Liver (tissue), 9 donors: ENCODE results near the gene TAF3. TPM values are rescaled to one million over a fixed set of nuclear protein-coding genes. Genes with fewer than 3 reads are reported as not detected.
"Not testable (repeated sequence)": the region's sequence is repeated elsewhere in the genome, so short reads cannot be mapped to it uniquely, and the experiment has no call there.

Experiments used
- DNase-seq: peaks from one replicate; pipeline ENCODE4 v3.0.0-alpha.2; 2017; ENCODE audit warnings: low spot score
- H3K27ac ChIP-seq, 2 donors: one replicate each; pipeline ENCODE4 v1.7.0; 2013; ENCODE audit warnings: inconsistent platforms in 2 of 2, low read length in 2 of 2, control low read depth in 1 of 2, low read depth in 1 of 2, mild to moderate bottlenecking in 1 of 2
- H3K27me3 ChIP-seq, 4 donors: one replicate each; pipeline versions ENCODE4 v1.6.1 to v1.7.0; 2013; ENCODE audit warnings: low read length in 3 of 4, inconsistent platforms in 1 of 4, mild to moderate bottlenecking in 1 of 4, moderate library complexity in 1 of 4; ENCODE audit not compliant: control insufficient read depth in 4 of 4, insufficient read depth in 4 of 4
- H3K36me3 ChIP-seq, 4 donors: one replicate each; pipeline versions ENCODE4 v1.6.1 to v1.7.0; 2013; ENCODE audit warnings: low read length in 3 of 4, mild to moderate bottlenecking in 3 of 4, low read depth in 1 of 4, moderate library complexity in 1 of 4; ENCODE audit not compliant: control insufficient read depth in 4 of 4, insufficient read depth in 3 of 4
- H3K4me1 ChIP-seq, 4 donors: one replicate each; pipeline versions ENCODE4 v1.6.1 to v1.7.0; 2013; ENCODE audit warnings: low read length in 3 of 4, mild to moderate bottlenecking in 3 of 4, moderate library complexity in 1 of 4; ENCODE audit not compliant: control insufficient read depth in 4 of 4, insufficient read depth in 4 of 4
- H3K4me3 ChIP-seq, 3 donors: one replicate each; pipeline versions ENCODE4 v1.6.1 to v1.7.0; 2013; ENCODE audit warnings: low read length in 3 of 3, control low read depth in 1 of 3, low read depth in 1 of 3, mild to moderate bottlenecking in 1 of 3
- H3K9ac ChIP-seq, 2 donors: one replicate each; pipeline ENCODE4 v1.7.0; 2013; ENCODE audit warnings: low read length in 2 of 2, mild to moderate bottlenecking in 2 of 2, moderate library complexity in 2 of 2, control low read depth in 1 of 2, low read depth in 1 of 2
- H3K9me3 ChIP-seq, 4 donors: one replicate each; pipeline versions ENCODE4 v1.6.1 to v1.7.0; 2013; ENCODE audit warnings: low read length in 3 of 4; ENCODE audit not compliant: control insufficient read depth in 4 of 4
- ATF3 ChIP-seq: IDR thresholded peaks from 2 replicates; pipeline ENCODE4 v1.6.1; 2016; ENCODE audit warnings: antibody characterized with exemption
- EGR1 ChIP-seq, 2 donors: IDR thresholded peaks; 2 replicates each; pipeline ENCODE4 v1.6.1; 2016 to 2018; ENCODE audit warnings: antibody characterized with exemption in 2 of 2, low read depth in 2 of 2
- FOXA1 ChIP-seq: IDR thresholded peaks from 2 replicates; pipeline ENCODE4 v1.6.1; 2016; ENCODE audit warnings: antibody characterized with exemption
- FOXA2 ChIP-seq: IDR thresholded peaks from 2 replicates; pipeline ENCODE4 v1.6.1; 2016; ENCODE audit warnings: antibody characterized with exemption
- GABPA ChIP-seq, 2 donors: IDR thresholded peaks in 1 of 2; conservative IDR thresholded peaks in 1 of 2; 2 replicates each; pipeline ENCODE4 v1.6.1; 2016; ENCODE audit warnings: antibody characterized with exemption in 2 of 2, mild to moderate bottlenecking in 1 of 2, moderate library complexity in 1 of 2
- HNF4A ChIP-seq, 2 donors: conservative IDR thresholded peaks; 2 replicates each; pipeline ENCODE4 v1.6.1; 2016; ENCODE audit warnings: antibody characterized with exemption in 2 of 2, mild to moderate bottlenecking in 2 of 2
- HNF4G ChIP-seq: IDR thresholded peaks from 2 replicates; pipeline ENCODE4 v1.6.1; 2016; ENCODE audit warnings: antibody characterized with exemption
- MAX ChIP-seq: IDR thresholded peaks from 2 replicates; pipeline ENCODE4 v1.6.1; 2016; ENCODE audit warnings: antibody characterized with exemption
- NR2F2 ChIP-seq: IDR thresholded peaks from 2 replicates; pipeline ENCODE4 v1.6.1; 2016; ENCODE audit warnings: antibody characterized with exemption
- RAD21 ChIP-seq, 2 donors: IDR thresholded peaks; 2 replicates each; pipeline ENCODE4 v1.6.1; 2016; ENCODE audit warnings: antibody characterized with exemption in 2 of 2, mild to moderate bottlenecking in 2 of 2
- REST ChIP-seq: IDR thresholded peaks from 2 replicates; pipeline ENCODE4 v1.6.1; 2016; ENCODE audit warnings: antibody characterized with exemption, mild to moderate bottlenecking
- RXRA ChIP-seq, 2 donors: IDR thresholded peaks; 2 replicates each; pipeline ENCODE4 v1.6.1; 2017 to 2018; ENCODE audit warnings: antibody characterized with exemption in 2 of 2, mild to moderate bottlenecking in 1 of 2
- SP1 ChIP-seq: IDR thresholded peaks from 2 replicates; pipeline ENCODE4 v1.6.1; 2018; ENCODE audit warnings: antibody characterized with exemption, mild to moderate bottlenecking
- TAF1 ChIP-seq: conservative IDR thresholded peaks from 2 replicates; pipeline ENCODE4 v1.6.1; 2016; ENCODE audit warnings: antibody characterized with exemption, mild to moderate bottlenecking
- YY1 ChIP-seq: IDR thresholded peaks from 2 replicates; pipeline ENCODE4 v1.6.1; 2016; ENCODE audit warnings: antibody characterized with exemption, mild to moderate bottlenecking
- WGBS: extraction: QIAGEN DNeasy Blood & Tissue Kit; methylation state at CpG from one replicate; pipeline ENCODE4 v1.1.7; 2013; 5-methylcytosine and 5-hydroxymethylcytosine counted together
- polyA plus RNA-seq, 2 donors: library from polyadenylated mRNA; stranded (reverse) in 1 of 2; unstranded in 1 of 2; fragments of 200-250 nt in 1 of 2; fragments of >200 nt in 1 of 2; fragmentation: Nextera tagmentation in 1 of 2; extraction: Ambion mirVana in 1 of 2; gene quantifications; one replicate each; pipeline versions ENCODE4 v1.2.1 to v1.2.3, GENCODE V29; 2013 to 2015
- total RNA-seq, 2 donors: library from RNA; depleted of rRNA; stranded (reverse); fragments of >200 nt; gene quantifications; one replicate each; pipeline ENCODE4 v1.2.3, GENCODE V29; 2014
- TF ChIP-seq, protein P1 (sequence below): IDR thresholded peaks from 2 replicates; pipeline ENCODE4 v1.6.1; 2016; ENCODE audit warnings: antibody characterized with exemption
- donor health status: healthy.
- donor health status: healthy.
- donor health status: healthy.
- donor health status: healthy.
- donor health status: healthy.

The TAF3 gene
- total and polyA plus RNA-seq, 4 donors = 1.5 to 3.6 (median 1.9) TPM

GRCh38 chr10:7811743-7812142 lies 6.6 kb upstream of the TAF3 start:
- not testable (repeated sequence) for H3K27me3 ChIP-seq, H3K9ac ChIP-seq, H3K4me3 ChIP-seq, DNase-seq, H3K27ac ChIP-seq, H3K9me3 ChIP-seq, H3K4me1 ChIP-seq
- TF ChIP-seq SP1 (peak; percentile 32), HNF4A (conservative IDR thresholded peaks at IDR 0.05) (peak; percentile 61 to 68), RXRA (IDR thresholded peaks at IDR 0.05) (peak; percentile 54 to 58)
- H3K36me3 ChIP-seq = peaks cover 5 to 12% (median 10%) of the 10 kb centered on the region in 4 donors
- 39% methylated on average over 7 of the region's 7 CpGs for WGBS

DNA sequence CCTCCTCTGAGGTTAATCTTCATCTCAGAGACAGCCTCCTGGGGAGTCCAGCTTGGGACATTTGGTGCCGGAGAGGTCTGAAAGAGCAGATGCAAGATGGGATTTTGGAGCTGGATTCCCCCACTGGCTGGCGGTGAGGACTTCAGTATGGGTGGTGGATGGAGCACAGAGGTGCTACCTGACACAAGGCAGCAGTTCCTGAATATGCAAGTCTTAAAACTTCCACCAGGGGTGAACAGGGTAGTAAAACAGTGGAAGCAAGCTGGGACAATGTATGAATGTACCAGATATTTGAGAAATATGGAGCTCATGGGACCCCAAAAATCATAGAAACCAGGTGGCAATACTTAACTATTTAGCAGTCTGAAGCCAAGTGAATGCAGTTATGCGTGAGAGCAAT lies 4.8 kb upstream of the TAF3 start:
- H3K9me3 ChIP-seq = no peaks in the 10 kb centered on the region
- no peak overlapping the region for H3K27ac ChIP-seq
- H3K9ac ChIP-seq = no peak overlapping the region
- H3K4me3 ChIP-seq = no peak overlapping the region
- TF ChIP-seq RXRA (IDR thresholded peaks at IDR 0.05) = no peak
- no peak for TF ChIP-seq FOXA2
- TF ChIP-seq RAD21 (IDR thresholded peaks at IDR 0.05) = no peak
- no peak for TF ChIP-seq NR2F2
- no peak for TF ChIP-seq MAX
- TF ChIP-seq EGR1 (IDR thresholded peaks at IDR 0.05; ENCODE audit: low read depth in 2 of 2) = no peak
- TF ChIP-seq FOXA1 = no peak
- no peaks in the 10 kb centered on the region for H3K27me3 ChIP-seq
- 90% methylated on average over 3 of the region's 3 CpGs for WGBS
- no peak for DNase-seq
- peaks cover 3 to 9% (median 3%) of the 10 kb centered on the region in 4 donors for H3K4me1 ChIP-seq
- peaks cover 0 to 2% (median 0%) of the 10 kb centered on the region in 4 donors for H3K36me3 ChIP-seq

GRCh38 chr10:7817576-7817975 lies 729 bp upstream of the TAF3 start:
- WGBS = 18% methylated on average over 12 of the region's 12 CpGs
- peaks cover 5 to 22% (median 14%) of the 10 kb centered on the region in 4 donors for H3K4me1 ChIP-seq
- H3K36me3 ChIP-seq = no peaks in the 10 kb centered on the region
- H3K27ac ChIP-seq = no peak overlapping the region
- DNase-seq = no peak
- no peak overlapping the region for H3K9ac ChIP-seq
- H3K27me3 ChIP-seq = no peaks in the 10 kb centered on the region
- peak overlapping the region; percentile 83 to 98 (median 93) for H3K4me3 ChIP-seq
- H3K9me3 ChIP-seq = no peaks in the 10 kb centered on the region
- TF ChIP-seq REST (no peak), ATF3 (no peak), RAD21 (IDR thresholded peaks at IDR 0.05) (no peak), TAF1 (no peak), GABPA (IDR thresholded peaks at IDR 0.05 in 1 of 2, conservative IDR thresholded peaks at IDR 0.05 in 1 of 2) (no peak), YY1 (no peak), NR2F2 (no peak), RXRA (IDR thresholded peaks at IDR 0.05) (no peak), MAX (no peak), HNF4G (no peak), FOXA2 (no peak)
- TF ChIP-seq, protein P1, sequence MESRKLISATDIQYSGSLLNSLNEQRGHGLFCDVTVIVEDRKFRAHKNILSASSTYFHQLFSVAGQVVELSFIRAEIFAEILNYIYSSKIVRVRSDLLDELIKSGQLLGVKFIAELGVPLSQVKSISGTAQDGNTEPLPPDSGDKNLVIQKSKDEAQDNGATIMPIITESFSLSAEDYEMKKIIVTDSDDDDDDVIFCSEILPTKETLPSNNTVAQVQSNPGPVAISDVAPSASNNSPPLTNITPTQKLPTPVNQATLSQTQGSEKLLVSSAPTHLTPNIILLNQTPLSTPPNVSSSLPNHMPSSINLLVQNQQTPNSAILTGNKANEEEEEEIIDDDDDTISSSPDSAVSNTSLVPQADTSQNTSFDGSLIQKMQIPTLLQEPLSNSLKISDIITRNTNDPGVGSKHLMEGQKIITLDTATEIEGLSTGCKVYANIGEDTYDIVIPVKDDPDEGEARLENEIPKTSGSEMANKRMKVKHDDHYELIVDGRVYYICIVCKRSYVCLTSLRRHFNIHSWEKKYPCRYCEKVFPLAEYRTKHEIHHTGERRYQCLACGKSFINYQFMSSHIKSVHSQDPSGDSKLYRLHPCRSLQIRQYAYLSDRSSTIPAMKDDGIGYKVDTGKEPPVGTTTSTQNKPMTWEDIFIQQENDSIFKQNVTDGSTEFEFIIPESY = no peak
